ENCODE measurements around the gene ZNF488.
"Not testable (repeated sequence)": the region's sequence is repeated elsewhere in the genome, so short reads cannot be mapped to it uniquely, and the experiment has no call there.

DNA sequence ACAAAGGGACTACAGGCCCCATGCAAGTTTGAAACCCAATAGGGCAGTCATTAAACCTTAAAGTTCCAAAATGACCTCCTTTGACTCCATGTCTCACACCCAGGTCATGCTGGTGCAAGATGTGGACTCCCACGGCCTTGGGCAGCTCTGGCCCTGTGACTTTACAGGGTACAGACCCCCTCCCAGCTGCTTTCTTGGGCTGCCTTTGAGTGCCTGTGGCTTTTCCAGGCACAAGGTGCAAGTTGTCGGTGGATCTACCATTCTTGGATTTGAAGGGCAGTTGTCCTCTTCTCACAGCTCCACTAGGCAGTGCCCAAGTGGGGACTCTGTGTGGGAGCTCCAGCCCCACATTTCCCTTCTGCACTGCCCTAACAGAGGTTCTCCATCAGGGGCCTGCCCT is 2.0 kb upstream of the ZNF488 start:
- not testable (repeated sequence) for TF ChIP-seq CTCF, POLR2A (IDR thresholded peaks at IDR 0.05)
